Mesenchymal stem cell (in vitro differentiated cells and primary cell): ENCODE data around the gene IFFO2.

Experiments
- DNase-seq: peaks from one replicate; pipeline ENCODE4 v3.0.0-alpha.2; 2013
- H2AFZ ChIP-seq: one replicate; pipeline ENCODE4 v1.6.1; 2013; ENCODE audit warnings: low read depth, mild to moderate bottlenecking, control low read depth, inconsistent platforms, low read length, moderate library complexity
- H2AK5ac ChIP-seq: 2 replicates; pipeline ENCODE4 v1.6.1; 2013; ENCODE audit warnings: low read length, moderate library complexity, mild to moderate bottlenecking, inconsistent platforms; ENCODE audit not compliant: severe bottlenecking
- H2BK120ac ChIP-seq: one replicate; pipeline ENCODE4 v1.6.1; 2013; ENCODE audit warnings: low read depth, mild to moderate bottlenecking, inconsistent platforms, low read length, moderate library complexity
- H2BK12ac ChIP-seq, 2 experiments: one replicate each; pipeline ENCODE4 v1.6.1; 2013; ENCODE audit warnings: inconsistent platforms in 2 of 2, low read length in 2 of 2, mild to moderate bottlenecking in 2 of 2, moderate library complexity in 2 of 2, control low read depth in 1 of 2
- H2BK15ac ChIP-seq: one replicate; pipeline ENCODE4 v1.6.1; 2013; ENCODE audit warnings: mild to moderate bottlenecking, low read depth, inconsistent platforms; ENCODE audit not compliant: poor library complexity, severe bottlenecking
- H2BK5ac ChIP-seq: 2 replicates; pipeline ENCODE4 v1.6.1; 2013; ENCODE audit warnings: low read depth, mild to moderate bottlenecking, low read length, control low read depth, inconsistent platforms; ENCODE audit not compliant: poor library complexity, severe bottlenecking
- H3K14ac ChIP-seq, 2 experiments: one replicate each; pipeline ENCODE4 v1.6.1; 2013; ENCODE audit warnings: inconsistent platforms in 2 of 2, low read length in 2 of 2, control low read depth in 1 of 2, mild to moderate bottlenecking in 1 of 2, moderate library complexity in 1 of 2
- H3K18ac ChIP-seq, 2 experiments: one replicate each; pipeline ENCODE4 v1.6.1; 2013; ENCODE audit warnings: inconsistent platforms in 2 of 2, low read length in 2 of 2, control low read depth in 1 of 2, low read depth in 1 of 2, mild to moderate bottlenecking in 1 of 2
- H3K23ac ChIP-seq, 2 experiments: one replicate each; pipeline ENCODE4 v1.6.1; 2013; ENCODE audit warnings: inconsistent platforms in 2 of 2, low read length in 2 of 2, mild to moderate bottlenecking in 2 of 2, moderate library complexity in 2 of 2, control low read depth in 1 of 2
- H3K27ac ChIP-seq: 2 replicates; pipeline ENCODE4 v1.5.1; 2013; ENCODE audit warnings: mild to moderate bottlenecking, moderate library complexity, low read length, control low read depth, inconsistent platforms; ENCODE audit not compliant: poor library complexity, severe bottlenecking
- H3K27me3 ChIP-seq, 2 experiments: 2 replicates each; pipeline versions ENCODE4 v1.6.1 to v1.7.0; 2013; ENCODE audit warnings: low read length in 2 of 2, mild to moderate bottlenecking in 2 of 2, moderate library complexity in 2 of 2, control low read depth in 1 of 2, inconsistent platforms in 1 of 2; ENCODE audit not compliant: control insufficient read depth in 1 of 2, insufficient read depth in 1 of 2
- H3K36me3 ChIP-seq, 2 experiments: 2 replicates each; pipeline versions ENCODE4 v1.6.1 to v1.7.0; 2013; ENCODE audit warnings: low read length in 2 of 2, control low read depth in 1 of 2, inconsistent platforms in 1 of 2, low read depth in 1 of 2, mild to moderate bottlenecking in 1 of 2; ENCODE audit not compliant: insufficient read depth in 2 of 2, control insufficient read depth in 1 of 2
- H3K4ac ChIP-seq, 2 experiments: one replicate each; pipeline ENCODE4 v1.6.1; 2013; ENCODE audit warnings: inconsistent platforms in 2 of 2, low read length in 2 of 2, mild to moderate bottlenecking in 2 of 2, moderate library complexity in 2 of 2, control low read depth in 1 of 2, low read depth in 1 of 2
- H3K4me1 ChIP-seq: 2 replicates; pipeline ENCODE4 v1.6.1; 2013; ENCODE audit warnings: low read depth, low read length, control low read depth; ENCODE audit not compliant: control insufficient read depth, insufficient read depth
- H3K4me2 ChIP-seq: 2 replicates; pipeline ENCODE4 v1.6.1; 2013; ENCODE audit warnings: low read length, mild to moderate bottlenecking, inconsistent platforms; ENCODE audit not compliant: poor library complexity, severe bottlenecking
- H3K4me3 ChIP-seq, 2 experiments: 2 replicates each; pipeline versions ENCODE4 v1.5.1 to v1.7.0; 2013; ENCODE audit warnings: low read length in 2 of 2, mild to moderate bottlenecking in 2 of 2, control low read depth in 1 of 2, low read depth in 1 of 2; ENCODE audit not compliant: insufficient read depth in 1 of 2
- H3K79me1 ChIP-seq: replicated peaks from 2 replicates; pipeline ENCODE4 v1.6.1; 2013; ENCODE audit warnings: mild to moderate bottlenecking, control low read depth, low read length, inconsistent platforms; ENCODE audit not compliant: poor library complexity, severe bottlenecking
- H3K9ac ChIP-seq: 2 replicates; pipeline ENCODE4 v1.7.0; 2013; ENCODE audit warnings: mild to moderate bottlenecking, low read length, moderate library complexity
- H3K9me3 ChIP-seq: 2 replicates; pipeline ENCODE4 v1.7.0; 2013; ENCODE audit warnings: mild to moderate bottlenecking, low read length; ENCODE audit not compliant: control insufficient read depth
- H4K8ac ChIP-seq: one replicate; pipeline ENCODE4 v1.6.1; 2013; ENCODE audit warnings: inconsistent platforms, mild to moderate bottlenecking, low read length, moderate library complexity
- H4K91ac ChIP-seq: one replicate; pipeline ENCODE4 v1.6.1; 2013; ENCODE audit warnings: mild to moderate bottlenecking, low read length, inconsistent platforms
- WGBS: methylation state at CpG from one replicate; pipeline ENCODE4 v1.1.7; 2013; ENCODE audit warnings: mixed read lengths; 5-methylcytosine and 5-hydroxymethylcytosine counted together

IFFO2 gene

GRCh38 chr1:18943162-18943561 is 13.3 kb downstream of the IFFO2 start:
- DNase-seq, result no peak
- no peak overlapping the region for H3K4ac ChIP-seq
- H2BK5ac ChIP-seq, result no peak overlapping the region
- H2BK12ac ChIP-seq, result peak overlapping the region; percentile 14 to 19
- no peak overlapping the region for H4K8ac ChIP-seq
- no peak overlapping the region for H3K14ac ChIP-seq
- peak overlapping the region in 1 of 2 experiments; percentile 86 for H3K18ac ChIP-seq
- no peak overlapping the region for H3K9ac ChIP-seq
- H2BK15ac ChIP-seq, result peak overlapping the region; percentile 17
- no peaks in the 10 kb centered on the region for H3K9me3 ChIP-seq
- no peak overlapping the region for H3K27ac ChIP-seq
- no peak overlapping the region for H4K91ac ChIP-seq
- no peak overlapping the region for H2AFZ ChIP-seq
- no peak overlapping the region for H2AK5ac ChIP-seq
- peaks cover 12% of the 10 kb centered on the region for H3K79me1 ChIP-seq
- no peaks in the 10 kb centered on the region for H3K36me3 ChIP-seq
- H3K4me3 ChIP-seq, result no peak overlapping the region
- no peaks in the 10 kb centered on the region for H3K27me3 ChIP-seq
- no peak overlapping the region for H2BK120ac ChIP-seq
- peaks cover 66% of the 10 kb centered on the region for H3K4me1 ChIP-seq
- no peak overlapping the region for H3K23ac ChIP-seq
- WGBS, result 92% methylated on average over 2 of the region's 4 CpGs
- H3K4me2 ChIP-seq, result no peak overlapping the region

GRCh38 chr1:18942340-18942739 is 14.1 kb downstream of the IFFO2 start:
- Histone ChIP-seq H2AFZ (no peak overlapping the region), H3K18ac (peak overlapping the region; percentile 53 to 82), H3K9ac (no peak overlapping the region), H3K23ac (no peak overlapping the region), H2AK5ac (peak overlapping the region; percentile 52), H4K91ac (peak overlapping the region; percentile 34), H4K8ac (no peak overlapping the region), H3K36me3 (no peaks in the 10 kb centered on the region), H2BK120ac (no peak overlapping the region), H2BK15ac (peak overlapping the region; percentile 95), H3K4me2 (no peak overlapping the region), H3K79me1 (peaks cover 17% of the 10 kb centered on the region), H3K27me3 (no peaks in the 10 kb centered on the region), H3K4me3 (no peak overlapping the region), H3K9me3 (no peaks in the 10 kb centered on the region), H3K4me1 (peaks cover 69% of the 10 kb centered on the region), H2BK12ac (peak overlapping the region in 1 of 2 experiments; percentile 40), H3K4ac (peak overlapping the region in 1 of 2 experiments; percentile 20), H3K14ac (no peak overlapping the region), H2BK5ac (no peak overlapping the region), H3K27ac (no peak overlapping the region)
- WGBS, result 99% methylated on average over 4 of the region's 4 CpGs
- DNase-seq, result no peak

GRCh38 chr1:18941221-18942141 is 15.0 kb downstream of the IFFO2 start:
- Histone ChIP-seq H3K4ac (peak overlapping the region; percentile 5 to 53), H2BK12ac (peak overlapping the region; percentile 34 to 64), H3K27me3 (no peaks in the 10 kb centered on the region), H2AFZ (no peak overlapping the region), H3K79me1 (peaks cover 14% of the 10 kb centered on the region), H3K36me3 (no peaks in the 10 kb centered on the region), H3K18ac (peak overlapping the region; percentile 31 to 82), H3K27ac (peak overlapping the region; percentile 19), H3K9me3 (no peaks in the 10 kb centered on the region), H3K9ac (no peak overlapping the region), H3K14ac (peak overlapping the region in 1 of 2 experiments; percentile 5), H2BK15ac (no peak overlapping the region), H4K8ac (peak overlapping the region; percentile 53), H4K91ac (peak overlapping the region; percentile 44), H3K23ac (no peak overlapping the region), H3K4me3 (no peak overlapping the region), H3K4me2 (no peak overlapping the region), H2AK5ac (peak overlapping the region; percentile 77), H2BK120ac (peak overlapping the region; percentile 55), H2BK5ac (no peak overlapping the region), H3K4me1 (peaks cover 68% of the 10 kb centered on the region)
- DNase-seq, result no peak
- WGBS, result 55% methylated on average over 17 of the region's 18 CpGs

- no peaks in the 10 kb centered on the region for H3K27me3 ChIP-seq
- peaks cover 67% of the 10 kb centered on the region for H3K4me1 ChIP-seq
- H2AK5ac ChIP-seq, result peak overlapping the region; percentile 77
- no peak overlapping the region for H2AFZ ChIP-seq
- no peak overlapping the region for H3K4ac ChIP-seq
- H2BK15ac ChIP-seq, result no peak overlapping the region
- H3K27ac ChIP-seq, result no peak overlapping the region
- H3K4me3 ChIP-seq, result no peak overlapping the region
- H4K8ac ChIP-seq, result peak overlapping the region; percentile 52
- peak overlapping the region in 1 of 2 experiments; percentile 21 for H3K18ac ChIP-seq
- no peak overlapping the region for H3K23ac ChIP-seq
- H3K9me3 ChIP-seq, result no peaks in the 10 kb centered on the region
- H3K9ac ChIP-seq, result peak overlapping the region; percentile 42
- DNase-seq, result no peak
- no peak overlapping the region for H3K4me2 ChIP-seq
- H3K14ac ChIP-seq, result no peak overlapping the region
- WGBS, result 93% methylated on average over 13 of the region's 13 CpGs
- no peak overlapping the region for H2BK12ac ChIP-seq
- H4K91ac ChIP-seq, result no peak overlapping the region
- H3K36me3 ChIP-seq, result peaks cover 0 to 2% of the 10 kb centered on the region in 2 experiments
- H2BK120ac ChIP-seq, result no peak overlapping the region
- H2BK5ac ChIP-seq, result no peak overlapping the region
- H3K79me1 ChIP-seq, result peaks cover 20% of the 10 kb centered on the region
These were observed 16.0 kb downstream of the IFFO2 start for GRCh38 chr1:18940303-18941020.
